Measurements from ENCODE around the gene PARP3. TPM values are rescaled to one million over a fixed set of nuclear protein-coding genes. Genes with fewer than 3 reads are reported as not detected.

PARP3 gene
- total RNA-seq, 2 donors from 2014 or later = 22.0 to 45.9 TPM

DNA sequence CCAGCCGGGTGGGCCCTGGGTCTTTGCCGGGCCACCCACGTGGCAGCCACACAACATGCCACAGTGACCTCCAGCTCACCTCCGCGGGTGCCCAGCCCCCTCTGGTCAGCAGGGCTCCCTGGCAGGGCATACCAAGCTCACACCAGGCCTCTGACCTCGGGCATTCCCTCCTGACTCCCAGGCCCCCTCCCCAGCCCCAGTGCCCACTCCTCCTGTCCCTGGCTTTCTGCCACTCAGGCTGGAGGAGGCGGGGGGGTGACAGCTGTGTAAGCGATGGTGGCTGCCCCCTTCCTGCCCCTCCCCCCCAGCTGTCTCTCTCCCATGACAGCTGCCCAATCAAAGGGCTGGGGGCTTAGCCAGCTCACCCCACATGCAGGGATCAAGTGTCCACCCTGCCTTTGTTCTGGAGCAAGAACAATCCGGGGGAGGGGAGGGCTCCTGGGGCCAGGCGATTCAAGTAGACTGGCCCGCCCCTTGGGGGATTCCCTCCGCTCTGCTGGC, 21.8 kb downstream of the PARP3 start:
- peaks cover 10% of the 10 kb centered on the region for H3K4me1 ChIP-seq (replicated peaks)
- H3K27ac ChIP-seq = no peak overlapping the region
- no peaks in the 10 kb centered on the region for H3K36me3 ChIP-seq
- H3K4me3 ChIP-seq = no peak overlapping the region
- no peaks in the 10 kb centered on the region for H3K27me3 ChIP-seq (replicated peaks; ENCODE audit: insufficient read depth)
- H3K9me3 ChIP-seq = no peaks in the 10 kb centered on the region
- intact Hi-C loops (cut with DNase I) = no loop called here
- no peak for TF ChIP-seq POLR2A (IDR thresholded peaks at IDR 0.05)
- TF ChIP-seq POLR2AphosphoS5 (IDR thresholded peaks at IDR 0.05) = no peak
- TF ChIP-seq, protein P1, sequence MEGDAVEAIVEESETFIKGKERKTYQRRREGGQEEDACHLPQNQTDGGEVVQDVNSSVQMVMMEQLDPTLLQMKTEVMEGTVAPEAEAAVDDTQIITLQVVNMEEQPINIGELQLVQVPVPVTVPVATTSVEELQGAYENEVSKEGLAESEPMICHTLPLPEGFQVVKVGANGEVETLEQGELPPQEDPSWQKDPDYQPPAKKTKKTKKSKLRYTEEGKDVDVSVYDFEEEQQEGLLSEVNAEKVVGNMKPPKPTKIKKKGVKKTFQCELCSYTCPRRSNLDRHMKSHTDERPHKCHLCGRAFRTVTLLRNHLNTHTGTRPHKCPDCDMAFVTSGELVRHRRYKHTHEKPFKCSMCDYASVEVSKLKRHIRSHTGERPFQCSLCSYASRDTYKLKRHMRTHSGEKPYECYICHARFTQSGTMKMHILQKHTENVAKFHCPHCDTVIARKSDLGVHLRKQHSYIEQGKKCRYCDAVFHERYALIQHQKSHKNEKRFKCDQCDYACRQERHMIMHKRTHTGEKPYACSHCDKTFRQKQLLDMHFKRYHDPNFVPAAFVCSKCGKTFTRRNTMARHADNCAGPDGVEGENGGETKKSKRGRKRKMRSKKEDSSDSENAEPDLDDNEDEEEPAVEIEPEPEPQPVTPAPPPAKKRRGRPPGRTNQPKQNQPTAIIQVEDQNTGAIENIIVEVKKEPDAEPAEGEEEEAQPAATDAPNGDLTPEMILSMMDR (IDR thresholded peaks at IDR 0.05) = no peak
- WGBS = 57% methylated on average over 12 of the region's 12 CpGs
- no peak for DNase-seq (ENCODE audit: low spot score)

DNA sequence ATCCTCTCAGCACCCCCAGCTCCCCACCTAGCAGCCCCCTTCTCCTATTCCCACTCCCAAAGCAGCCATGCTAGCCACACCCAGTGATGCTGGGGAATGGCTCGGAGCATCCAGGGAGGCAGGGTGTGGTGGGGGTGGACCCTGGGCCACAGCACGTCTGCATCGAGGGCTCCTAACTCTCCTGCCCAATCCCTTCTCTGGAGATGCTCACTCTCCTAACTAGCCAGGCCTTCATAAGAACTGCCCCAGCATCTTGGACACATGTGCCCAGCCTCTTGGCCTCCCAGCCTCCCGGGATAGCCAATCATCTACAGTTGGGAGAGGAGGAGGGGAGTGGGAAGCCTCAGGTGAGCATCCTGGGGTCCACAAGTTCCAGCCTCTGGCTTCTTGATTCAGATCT, 22.4 kb downstream of the PARP3 start:
- Histone ChIP-seq H3K4me1 (replicated peaks) (peaks cover 10% of the 10 kb centered on the region), H3K4me3 (no peak overlapping the region), H3K27me3 (replicated peaks; ENCODE audit: insufficient read depth) (no peaks in the 10 kb centered on the region), H3K36me3 (no peaks in the 10 kb centered on the region), H3K27ac (no peak overlapping the region), H3K9me3 (no peaks in the 10 kb centered on the region)
- WGBS = 49% methylated on average over 4 of the region's 4 CpGs
- intact Hi-C loops (cut with DNase I) = no loop called here
- DNase-seq (ENCODE audit: low spot score) = no peak
- no peak for TF ChIP-seq POLR2A (IDR thresholded peaks at IDR 0.05)
- no peak for TF ChIP-seq POLR2AphosphoS5 (IDR thresholded peaks at IDR 0.05)
- TF ChIP-seq, protein P1 (IDR thresholded peaks at IDR 0.05) = no peak

DNA sequence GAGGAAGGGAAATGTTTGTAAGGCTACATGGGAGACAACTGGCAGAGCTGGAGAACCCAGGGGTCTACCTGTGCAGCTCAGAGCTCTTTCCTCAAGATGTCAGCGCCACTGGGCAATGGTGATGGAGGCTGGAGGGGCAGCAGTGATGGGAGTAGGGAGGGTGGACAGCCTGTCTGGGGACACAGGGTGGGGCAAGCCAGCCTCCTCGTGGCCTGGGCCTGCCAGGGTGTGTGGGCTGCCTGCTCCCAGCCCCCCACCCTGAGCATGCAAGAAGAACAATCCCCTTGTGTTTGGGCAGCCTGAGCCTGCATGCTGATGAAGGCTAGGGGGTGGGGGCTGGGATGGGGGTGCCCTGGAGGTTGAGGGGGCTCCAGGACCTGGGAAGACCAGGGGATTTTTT, 23.9 kb downstream of the PARP3 start:
- 38% methylated on average over 2 of the region's 2 CpGs for WGBS
- Histone ChIP-seq H3K36me3 (no peaks in the 10 kb centered on the region), H3K9me3 (no peaks in the 10 kb centered on the region), H3K4me3 (no peak overlapping the region), H3K27me3 (replicated peaks; ENCODE audit: insufficient read depth) (no peaks in the 10 kb centered on the region), H3K27ac (no peak overlapping the region), H3K4me1 (replicated peaks) (peaks cover 10% of the 10 kb centered on the region)
- no peak for DNase-seq (ENCODE audit: low spot score)
- no peak for TF ChIP-seq POLR2A (IDR thresholded peaks at IDR 0.05)
- TF ChIP-seq, protein P1 (IDR thresholded peaks at IDR 0.05) = no peak
- TF ChIP-seq POLR2AphosphoS5 (IDR thresholded peaks at IDR 0.05) = no peak
- intact Hi-C loops (cut with DNase I) = no loop called here

DNA sequence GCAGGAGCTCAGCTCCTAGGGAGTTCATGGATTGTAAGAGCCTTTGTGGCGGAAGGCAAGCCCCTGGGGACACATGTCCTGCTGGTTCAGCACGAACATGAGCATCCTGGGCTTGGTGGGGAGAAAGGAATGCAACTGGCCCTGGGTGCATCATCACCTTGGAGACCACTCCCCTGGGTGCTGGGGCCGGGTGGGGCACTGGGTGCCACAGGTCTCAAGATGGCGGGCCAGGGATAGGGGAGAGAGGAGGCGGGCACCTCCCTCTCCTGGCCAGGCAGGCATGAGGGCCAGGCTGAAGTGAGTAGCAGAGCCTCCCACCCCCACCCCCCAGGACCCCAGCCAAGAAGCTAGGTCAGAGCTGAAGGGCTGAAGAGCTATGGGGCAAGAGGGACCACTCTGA, 24.3 kb downstream of the PARP3 start:
- intact Hi-C loops (cut with DNase I) = no loop called here
- peaks cover 10% of the 10 kb centered on the region for H3K4me1 ChIP-seq (replicated peaks)
- DNase-seq (ENCODE audit: low spot score) = no peak

DNA sequence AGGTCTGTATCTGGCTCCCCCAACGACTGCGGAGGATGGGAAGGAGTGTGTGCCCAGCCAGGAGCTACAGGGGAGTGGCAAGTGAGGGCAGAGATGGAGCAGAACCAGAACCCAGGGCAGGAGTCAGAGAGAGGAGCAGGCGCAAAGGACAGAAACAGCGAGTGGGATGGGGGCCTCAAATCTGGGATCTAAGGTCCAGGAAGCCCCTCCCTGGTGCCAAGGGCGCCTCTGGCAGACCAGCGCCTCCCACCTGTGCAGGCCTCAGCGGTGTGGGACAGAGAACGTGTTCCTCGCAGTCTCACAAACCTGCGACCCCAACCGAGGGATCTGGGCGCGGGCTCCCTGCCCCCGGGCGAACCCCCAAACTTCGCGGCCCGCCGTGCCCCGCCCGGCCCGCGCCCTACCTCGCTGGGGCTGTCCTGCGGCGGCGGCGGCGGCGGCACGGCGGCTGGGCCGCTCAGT, 24.8 kb downstream of the PARP3 start:
- no peak for TF ChIP-seq POLR2A (IDR thresholded peaks at IDR 0.05)
- TF ChIP-seq, protein P1 (IDR thresholded peaks at IDR 0.05) = no peak
- TF ChIP-seq POLR2AphosphoS5 (IDR thresholded peaks at IDR 0.05) = no peak
- Histone ChIP-seq H3K4me3 (peak overlapping the region; percentile 63 to 83), H3K9me3 (no peaks in the 10 kb centered on the region), H3K36me3 (no peaks in the 10 kb centered on the region), H3K4me1 (replicated peaks) (peaks cover 10% of the 10 kb centered on the region), H3K27me3 (replicated peaks; ENCODE audit: insufficient read depth) (no peaks in the 10 kb centered on the region), H3K27ac (peak overlapping the region; percentile 84 to 93)
- 2% methylated on average over 33 of the region's 33 CpGs for WGBS
- intact Hi-C loops (cut with DNase I) = no loop called here
- DNase-seq (ENCODE audit: low spot score) = no peak

More for the DNA sequence above, 24.3 kb downstream of the PARP3 start:
- H3K4me3 ChIP-seq = peak overlapping the region; percentile 63 to 83
- H3K9me3 ChIP-seq = no peaks in the 10 kb centered on the region
- no peaks in the 10 kb centered on the region for H3K36me3 ChIP-seq
- no peak for TF ChIP-seq POLR2A (IDR thresholded peaks at IDR 0.05)
- TF ChIP-seq, protein P1 (IDR thresholded peaks at IDR 0.05) = no peak
- no peak for TF ChIP-seq POLR2AphosphoS5 (IDR thresholded peaks at IDR 0.05)
- no peaks in the 10 kb centered on the region for H3K27me3 ChIP-seq (replicated peaks; ENCODE audit: insufficient read depth)
- H3K27ac ChIP-seq = peak overlapping the region; percentile 84 to 93
- 40% methylated on average over 5 of the region's 5 CpGs for WGBS

Data from prostate gland (tissue), 2 donors.